ENCODE measurements around the gene SPATA18. TPM values are rescaled to one million over a fixed set of nuclear protein-coding genes. Genes with fewer than 3 reads are reported as not detected.

The SPATA18 gene
- total RNA-seq, 2 experiments from 2014 or later = 0.10 to 0.48 TPM

GRCh38 chr4:52035190-52035589, 15.9 kb upstream of the SPATA18 start:
- no peaks in the 10 kb centered on the region for H3K9me3 Mint-ChIP-seq
- H3K27ac Mint-ChIP-seq = no peak overlapping the region
- POLR2A ChIA-PET = no interaction called here
- peaks cover 8% of the 10 kb centered on the region for H3K27me3 Mint-ChIP-seq
- CTCF ChIA-PET = interaction anchor here (1.1 to 1.4 kb wide), 2 partner anchors 7 to 139 kb away, joined by 3 read pairs; no protein-coding TSS in a partner anchor
- H3K36me3 Mint-ChIP-seq (ENCODE audit: low read depth) = peaks cover 28% of the 10 kb centered on the region
- peaks cover 30% of the 10 kb centered on the region for H3K4me1 Mint-ChIP-seq
- no peak for DNase-seq
- H3K4me3 Mint-ChIP-seq = no peak overlapping the region

DNA sequence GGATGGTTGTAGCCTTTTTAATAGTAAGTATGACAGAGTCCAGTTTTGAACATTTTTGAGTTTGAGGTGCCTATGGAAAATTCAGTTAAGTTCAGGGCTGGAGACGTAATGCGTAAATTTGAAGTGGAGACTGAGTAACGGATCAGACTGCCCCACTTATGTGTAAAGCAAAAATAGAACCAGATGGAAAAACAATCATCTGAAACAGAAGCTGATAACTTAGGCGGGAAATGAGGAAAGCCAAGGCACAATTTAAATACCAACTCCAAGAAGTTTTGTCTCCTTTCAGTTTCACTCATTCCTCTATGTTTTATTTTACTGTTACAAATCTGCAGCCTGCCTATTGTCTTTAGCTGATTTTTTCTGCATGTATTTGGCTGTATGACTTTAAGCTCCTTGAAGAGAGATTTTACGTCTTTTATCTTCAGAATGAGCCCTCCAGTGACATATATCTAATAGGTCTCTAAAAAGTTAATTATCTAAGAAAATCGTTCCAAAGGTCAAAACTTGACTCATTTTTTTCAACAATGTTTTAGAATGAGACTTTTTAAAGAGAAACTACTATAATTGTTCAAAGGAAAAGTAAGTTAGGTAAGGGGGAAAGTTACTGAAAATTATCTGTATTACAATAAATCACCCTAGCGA, 14.1 kb upstream of the SPATA18 start:
- ChIA-PET CTCF (interaction anchor here (1.4 to 3.1 kb wide), 5 partner anchors 9 to 204 kb away, joined by 3 to 13 read pairs (median 4); partner anchors contain the start of gene DCUN1D4), POLR2A (interaction anchor here (1.0 to 2.4 kb wide), 2 partner anchors 14 to 194 kb away, joined by 4 to 16 read pairs; partner anchors contain the start of genes DCUN1D4 and SPATA18)
- peak overlapping the region; percentile 76 for H3K4me3 Mint-ChIP-seq
- peaks cover 30% of the 10 kb centered on the region for H3K4me1 Mint-ChIP-seq
- peaks cover 16% of the 10 kb centered on the region for H3K36me3 Mint-ChIP-seq (ENCODE audit: low read depth)
- peak overlapping the region; percentile 21 for H3K27ac Mint-ChIP-seq
- peaks cover 19% of the 10 kb centered on the region for H3K27me3 Mint-ChIP-seq
- no peaks in the 10 kb centered on the region for H3K9me3 Mint-ChIP-seq
- DNase-seq = no peak

GRCh38 chr4:52037689-52038102, 13.4 kb upstream of the SPATA18 start:
- Mint-ChIP-seq H3K27ac (peak overlapping the region; percentile 21), H3K4me1 (peaks cover 30% of the 10 kb centered on the region), H3K36me3 (ENCODE audit: low read depth) (peaks cover 13% of the 10 kb centered on the region), H3K4me3 (peak overlapping the region; percentile 76), H3K27me3 (peaks cover 24% of the 10 kb centered on the region), H3K9me3 (no peaks in the 10 kb centered on the region)
- DNase-seq = peak; percentile 41
- ChIA-PET CTCF (interaction anchor here (1.0 to 3.1 kb wide), 5 partner anchors 9 to 195 kb away, joined by 3 to 13 read pairs (median 3); partner anchors contain the start of genes DCUN1D4 and SPATA18), POLR2A (interaction anchor here (1.0 to 2.4 kb wide), 2 partner anchors 13 to 195 kb away, joined by 4 to 16 read pairs; partner anchors contain the start of genes DCUN1D4 and SPATA18)

GRCh38 chr4:52038103-52038912, 12.8 kb upstream of the SPATA18 start, which contains the start of gene SGCB:
TSS of gene SGCB (minus strand) at chr4:52038299. CDS start at chr4:52038259, 40 bp downstream.
- POLR2A ChIA-PET = interaction anchor here (1.0 to 2.4 kb wide), 3 partner anchors 12 to 197 kb away, joined by 3 to 16 read pairs (median 4); partner anchors contain the start of genes DCUN1D4 and SPATA18
- peak within 1 kb of the TSS; percentile 76 for H3K4me3 Mint-ChIP-seq
- CTCF ChIA-PET = interaction anchor here (0.6 to 3.1 kb wide), 7 partner anchors 10 to 196 kb away, joined by 3 to 13 read pairs (median 3); partner anchors contain the start of genes DCUN1D4 and SPATA18
- H3K27ac Mint-ChIP-seq = peak within 1 kb of the TSS; percentile 51
- no peaks in the 10 kb centered on the region for H3K9me3 Mint-ChIP-seq
- DNase-seq = peak; percentile 77
- H3K36me3 Mint-ChIP-seq (ENCODE audit: low read depth) = peaks cover 13% of the 10 kb centered on the region
- peaks cover 30% of the 10 kb centered on the region for H3K27me3 Mint-ChIP-seq
- peaks cover 30% of the 10 kb centered on the region for H3K4me1 Mint-ChIP-seq

GRCh38 chr4:52045028-52045427, 6.1 kb upstream of the SPATA18 start:
- ChIA-PET CTCF (no interaction called here), POLR2A (no interaction called here)
- no peak overlapping the region for H3K4me3 Mint-ChIP-seq
- H3K27ac Mint-ChIP-seq = no peak overlapping the region
- peaks cover 59% of the 10 kb centered on the region for H3K27me3 Mint-ChIP-seq
- H3K36me3 Mint-ChIP-seq (ENCODE audit: low read depth) = no peaks in the 10 kb centered on the region
- no peaks in the 10 kb centered on the region for H3K9me3 Mint-ChIP-seq
- H3K4me1 Mint-ChIP-seq = no peaks in the 10 kb centered on the region
- no peak for DNase-seq

- Mint-ChIP-seq H3K9me3 (no peaks in the 10 kb centered on the region), H3K27ac (no peak overlapping the region), H3K36me3 (ENCODE audit: low read depth) (no peaks in the 10 kb centered on the region), H3K4me3 (no peak overlapping the region), H3K27me3 (peaks cover 63% of the 10 kb centered on the region), H3K4me1 (peaks cover 16% of the 10 kb centered on the region)
- POLR2A ChIA-PET = no interaction called here
- DNase-seq = no peak
- CTCF ChIA-PET = no interaction called here
These were observed 1.8 kb upstream of the SPATA18 start for GRCh38 chr4:52049266-52049665.

- CTCF ChIA-PET = interaction anchor here (1.3 kb wide), 2 partner anchors 14 to 156 kb away, joined by 3 read pairs; partner anchors contain the start of gene SGCB
- H3K27ac Mint-ChIP-seq = no peak overlapping the region
- POLR2A ChIA-PET = no interaction called here
- DNase-seq = peak; percentile 16
- peak overlapping the region; percentile 59 for H3K4me3 Mint-ChIP-seq
- peaks cover 16% of the 10 kb centered on the region for H3K4me1 Mint-ChIP-seq
- H3K36me3 Mint-ChIP-seq (ENCODE audit: low read depth) = no peaks in the 10 kb centered on the region
- H3K9me3 Mint-ChIP-seq = no peaks in the 10 kb centered on the region
- peaks cover 57% of the 10 kb centered on the region for H3K27me3 Mint-ChIP-seq
These were observed 741 bp downstream of the SPATA18 start for GRCh38 chr4:52051615-52052474.

DNA sequence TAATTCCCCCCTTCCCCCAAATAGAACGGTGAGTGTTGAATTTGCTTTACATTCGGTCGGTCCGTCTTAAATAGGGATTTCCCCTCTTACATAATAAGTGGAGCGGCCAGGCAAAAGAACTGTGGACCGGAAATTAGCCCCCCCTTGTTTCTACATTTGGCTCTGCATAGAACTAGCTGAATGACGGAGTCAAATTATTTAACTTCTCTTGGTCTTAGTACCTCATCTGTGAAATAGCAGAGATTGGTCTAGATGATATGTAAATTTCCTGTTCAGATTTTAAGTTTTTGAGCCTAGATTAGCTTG, 1.3 kb downstream of the SPATA18 start:
- CTCF ChIA-PET = interaction anchor here (1.3 kb wide), 1 partner anchor 157 kb away, joined by 3 read pairs; no protein-coding TSS in a partner anchor
- Mint-ChIP-seq H3K4me1 (peaks cover 16% of the 10 kb centered on the region), H3K9me3 (no peaks in the 10 kb centered on the region), H3K4me3 (no peak overlapping the region), H3K27ac (no peak overlapping the region), H3K36me3 (ENCODE audit: low read depth) (no peaks in the 10 kb centered on the region), H3K27me3 (peaks cover 53% of the 10 kb centered on the region)
- DNase-seq = no peak
- POLR2A ChIA-PET = no interaction called here

- H3K27ac Mint-ChIP-seq = no peak overlapping the region
- H3K27me3 Mint-ChIP-seq = peaks cover 45% of the 10 kb centered on the region
- no peak overlapping the region for H3K4me3 Mint-ChIP-seq
- no peaks in the 10 kb centered on the region for H3K36me3 Mint-ChIP-seq (ENCODE audit: low read depth)
- peaks cover 16% of the 10 kb centered on the region for H3K4me1 Mint-ChIP-seq
- DNase-seq = no peak
- POLR2A ChIA-PET = no interaction called here
- CTCF ChIA-PET = no interaction called here
- no peaks in the 10 kb centered on the region for H3K9me3 Mint-ChIP-seq
These were observed 3.1 kb downstream of the SPATA18 start for GRCh38 chr4:52054254-52054653.

GRCh38 chr4:52057196-52057595, 6.1 kb downstream of the SPATA18 start:
- H3K4me1 Mint-ChIP-seq = peaks cover 4% of the 10 kb centered on the region
- no peaks in the 10 kb centered on the region for H3K9me3 Mint-ChIP-seq
- no peak for DNase-seq
- CTCF ChIA-PET = interaction anchor here (0.6 kb wide), 1 partner anchor 31 kb away, joined by 3 read pairs; no protein-coding TSS in a partner anchor
- H3K27ac Mint-ChIP-seq = no peak overlapping the region
- peaks cover 30% of the 10 kb centered on the region for H3K27me3 Mint-ChIP-seq
- POLR2A ChIA-PET = no interaction called here
- no peaks in the 10 kb centered on the region for H3K36me3 Mint-ChIP-seq (ENCODE audit: low read depth)
- H3K4me3 Mint-ChIP-seq = no peak overlapping the region

DNA sequence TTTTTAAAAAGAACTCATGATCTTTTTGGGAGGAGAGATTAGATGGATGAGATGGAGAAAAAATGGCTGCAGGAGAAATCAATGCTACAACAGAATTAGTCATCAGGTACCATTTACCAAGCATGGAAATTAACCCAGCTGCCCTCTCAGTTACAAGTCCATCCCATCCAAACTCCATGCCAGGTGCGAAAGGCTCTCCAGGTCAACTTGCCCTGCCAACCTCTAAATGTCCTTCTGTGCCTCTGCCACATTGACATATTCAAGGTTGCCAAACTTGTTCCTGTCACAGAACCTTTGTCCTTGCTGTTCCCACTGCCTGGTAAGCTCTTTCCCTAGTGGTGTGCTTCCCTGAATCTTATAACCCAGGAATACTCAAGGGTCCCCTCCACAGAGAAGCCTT, 7.2 kb downstream of the SPATA18 start:
- H3K27ac Mint-ChIP-seq = no peak overlapping the region
- ChIA-PET CTCF (no interaction called here), POLR2A (no interaction called here)
- peaks cover 23% of the 10 kb centered on the region for H3K27me3 Mint-ChIP-seq
- H3K4me1 Mint-ChIP-seq = no peaks in the 10 kb centered on the region
- no peaks in the 10 kb centered on the region for H3K36me3 Mint-ChIP-seq (ENCODE audit: low read depth)
- H3K4me3 Mint-ChIP-seq = no peak overlapping the region
- no peak for DNase-seq
- H3K9me3 Mint-ChIP-seq = no peaks in the 10 kb centered on the region

GRCh38 chr4:52059372-52059771, 8.3 kb downstream of the SPATA18 start:
- H3K27me3 Mint-ChIP-seq = peaks cover 12% of the 10 kb centered on the region
- no peaks in the 10 kb centered on the region for H3K36me3 Mint-ChIP-seq (ENCODE audit: low read depth)
- POLR2A ChIA-PET = no interaction called here
- no peaks in the 10 kb centered on the region for H3K4me1 Mint-ChIP-seq
- no peak overlapping the region for H3K4me3 Mint-ChIP-seq
- H3K27ac Mint-ChIP-seq = no peak overlapping the region
- CTCF ChIA-PET = no interaction called here
- no peak for DNase-seq
- no peaks in the 10 kb centered on the region for H3K9me3 Mint-ChIP-seq

All from activated CD4-positive, alpha-beta memory T cell treated with anti-CD3 and anti-CD28 coated beads, Interleukin-2, amount 10 ng/mL, durations not matched to agents 7 days and 5 days (primary cell).